Measurements from ENCODE around the gene SFRP4.

The SFRP4 gene

GRCh38 chr7:37920849-37921805 is 4.5 kb upstream of the SFRP4 start:
- Histone ChIP-seq H3K9ac (ENCODE audit: low read length) (no peak overlapping the region), H3K4me3 (ENCODE audit: low read length) (peak overlapping the region; percentile 73), H3K27ac (ENCODE audit: low read depth, low read length) (peak overlapping the region; percentile 7), H3K36me3 (ENCODE audit: control insufficient read depth, insufficient read depth, low read length) (no peaks in the 10 kb centered on the region), H3K27me3 (ENCODE audit: control insufficient read depth, insufficient read depth, low read length) (peaks cover 1% of the 10 kb centered on the region), H3K4me1 (ENCODE audit: control insufficient read depth, insufficient read depth, low read length) (no peaks in the 10 kb centered on the region)

GRCh38 chr7:37920305-37920848 is 3.8 kb upstream of the SFRP4 start, which contains the start of gene EPDR1:
Gene EPDR1 (plus strand): TSS chr7:37920640. CDS start chr7:37920940, 300 bp downstream.
- H3K9ac ChIP-seq (ENCODE audit: low read length), result no peak within 1 kb of the TSS
- H3K27ac ChIP-seq (ENCODE audit: low read depth, low read length), result peak within 1 kb of the TSS; percentile 7
- H3K4me3 ChIP-seq (ENCODE audit: low read length), result peak within 1 kb of the TSS; percentile 73
- H3K36me3 ChIP-seq (ENCODE audit: control insufficient read depth, insufficient read depth, low read length), result no peaks in the 10 kb centered on the region
- peaks cover 2% of the 10 kb centered on the region for H3K27me3 ChIP-seq (ENCODE audit: control insufficient read depth, insufficient read depth, low read length)
- H3K4me1 ChIP-seq (ENCODE audit: control insufficient read depth, insufficient read depth, low read length), result no peaks in the 10 kb centered on the region

GRCh38 chr7:37918526-37918925 is 1.9 kb upstream of the SFRP4 start:
- Histone ChIP-seq H3K4me1 (ENCODE audit: control insufficient read depth, insufficient read depth, low read length) (no peaks in the 10 kb centered on the region), H3K27me3 (ENCODE audit: control insufficient read depth, insufficient read depth, low read length) (peaks cover 2% of the 10 kb centered on the region), H3K4me3 (ENCODE audit: low read length) (no peak overlapping the region), H3K36me3 (ENCODE audit: control insufficient read depth, insufficient read depth, low read length) (no peaks in the 10 kb centered on the region), H3K27ac (ENCODE audit: low read depth, low read length) (no peak overlapping the region), H3K9ac (ENCODE audit: low read length) (no peak overlapping the region)

GRCh38 chr7:37916017-37916672 is 472 bp downstream of the SFRP4 start:
- Histone ChIP-seq H3K27ac (ENCODE audit: low read depth, low read length) (peak overlapping the region; percentile 50), H3K36me3 (ENCODE audit: control insufficient read depth, insufficient read depth, low read length) (no peaks in the 10 kb centered on the region), H3K4me1 (ENCODE audit: control insufficient read depth, insufficient read depth, low read length) (no peaks in the 10 kb centered on the region), H3K27me3 (ENCODE audit: control insufficient read depth, insufficient read depth, low read length) (peaks cover 2% of the 10 kb centered on the region), H3K9ac (ENCODE audit: low read length) (peak overlapping the region; percentile 14), H3K4me3 (ENCODE audit: low read length) (peak overlapping the region; percentile 72)

- no peaks in the 10 kb centered on the region for H3K4me1 ChIP-seq (ENCODE audit: control insufficient read depth, insufficient read depth, low read length)
- no peak overlapping the region for H3K27ac ChIP-seq (ENCODE audit: low read depth, low read length)
- H3K27me3 ChIP-seq (ENCODE audit: control insufficient read depth, insufficient read depth, low read length), result peaks cover 2% of the 10 kb centered on the region
- no peak overlapping the region for H3K4me3 ChIP-seq (ENCODE audit: low read length)
- no peak overlapping the region for H3K9ac ChIP-seq (ENCODE audit: low read length)
- no peaks in the 10 kb centered on the region for H3K36me3 ChIP-seq (ENCODE audit: control insufficient read depth, insufficient read depth, low read length)
Observed at GRCh38 chr7:37915438-37915837, 1.2 kb downstream of the SFRP4 start.

GRCh38 chr7:37912756-37913155 is 3.9 kb downstream of the SFRP4 start:
- Histone ChIP-seq H3K9ac (ENCODE audit: low read length) (no peak overlapping the region), H3K36me3 (ENCODE audit: control insufficient read depth, insufficient read depth, low read length) (no peaks in the 10 kb centered on the region), H3K27ac (ENCODE audit: low read depth, low read length) (no peak overlapping the region), H3K4me1 (ENCODE audit: control insufficient read depth, insufficient read depth, low read length) (no peaks in the 10 kb centered on the region), H3K4me3 (ENCODE audit: low read length) (no peak overlapping the region), H3K27me3 (ENCODE audit: control insufficient read depth, insufficient read depth, low read length) (peaks cover 2% of the 10 kb centered on the region)

GRCh38 chr7:37908221-37908788 is 8.3 kb downstream of the SFRP4 start:
- Histone ChIP-seq H3K4me3 (ENCODE audit: low read length) (no peak overlapping the region), H3K4me1 (ENCODE audit: control insufficient read depth, insufficient read depth, low read length) (no peaks in the 10 kb centered on the region), H3K27ac (ENCODE audit: low read depth, low read length) (no peak overlapping the region), H3K9ac (ENCODE audit: low read length) (no peak overlapping the region), H3K36me3 (ENCODE audit: control insufficient read depth, insufficient read depth, low read length) (peaks cover 3% of the 10 kb centered on the region), H3K27me3 (ENCODE audit: control insufficient read depth, insufficient read depth, low read length) (no peaks in the 10 kb centered on the region)

GRCh38 chr7:37901890-37902524 is 14.6 kb downstream of the SFRP4 start:
- peaks cover 3% of the 10 kb centered on the region for H3K4me1 ChIP-seq (ENCODE audit: control insufficient read depth, insufficient read depth, low read length)
- H3K4me3 ChIP-seq (ENCODE audit: low read length), result no peak overlapping the region
- H3K36me3 ChIP-seq (ENCODE audit: control insufficient read depth, insufficient read depth, low read length), result peaks cover 3% of the 10 kb centered on the region
- H3K27ac ChIP-seq (ENCODE audit: low read depth, low read length), result no peak overlapping the region
- H3K27me3 ChIP-seq (ENCODE audit: control insufficient read depth, insufficient read depth, low read length), result no peaks in the 10 kb centered on the region
- no peak overlapping the region for H3K9ac ChIP-seq (ENCODE audit: low read length)

GRCh38 chr7:37901236-37901827 is 15.3 kb downstream of the SFRP4 start:
- H3K4me1 ChIP-seq (ENCODE audit: control insufficient read depth, insufficient read depth, low read length), result peaks cover 3% of the 10 kb centered on the region
- H3K4me3 ChIP-seq (ENCODE audit: low read length), result no peak overlapping the region
- no peaks in the 10 kb centered on the region for H3K27me3 ChIP-seq (ENCODE audit: control insufficient read depth, insufficient read depth, low read length)
- no peak overlapping the region for H3K27ac ChIP-seq (ENCODE audit: low read depth, low read length)
- H3K36me3 ChIP-seq (ENCODE audit: control insufficient read depth, insufficient read depth, low read length), result peaks cover 3% of the 10 kb centered on the region
- H3K9ac ChIP-seq (ENCODE audit: low read length), result no peak overlapping the region

- no peak overlapping the region for H3K4me3 ChIP-seq (ENCODE audit: low read length)
- no peak overlapping the region for H3K27ac ChIP-seq (ENCODE audit: low read depth, low read length)
- no peak overlapping the region for H3K9ac ChIP-seq (ENCODE audit: low read length)
- H3K36me3 ChIP-seq (ENCODE audit: control insufficient read depth, insufficient read depth, low read length), result no peaks in the 10 kb centered on the region
- H3K4me1 ChIP-seq (ENCODE audit: control insufficient read depth, insufficient read depth, low read length), result peaks cover 3% of the 10 kb centered on the region
- H3K27me3 ChIP-seq (ENCODE audit: control insufficient read depth, insufficient read depth, low read length), result no peaks in the 10 kb centered on the region
Observed at GRCh38 chr7:37899712-37900247, 16.8 kb downstream of the SFRP4 start.

GRCh38 chr7:37894671-37895070 is 21.9 kb downstream of the SFRP4 start:
- no peaks in the 10 kb centered on the region for H3K4me1 ChIP-seq (ENCODE audit: control insufficient read depth, insufficient read depth, low read length)
- H3K9ac ChIP-seq (ENCODE audit: low read length), result no peak overlapping the region
- no peaks in the 10 kb centered on the region for H3K27me3 ChIP-seq (ENCODE audit: control insufficient read depth, insufficient read depth, low read length)
- H3K4me3 ChIP-seq (ENCODE audit: low read length), result no peak overlapping the region
- H3K36me3 ChIP-seq (ENCODE audit: control insufficient read depth, insufficient read depth, low read length), result no peaks in the 10 kb centered on the region
- H3K27ac ChIP-seq (ENCODE audit: low read depth, low read length), result no peak overlapping the region

All from rectal smooth muscle tissue (tissue), 1 donor.